ENCODE results near the gene APBB1IP.
"Not testable (repeated sequence)": the region's sequence is repeated elsewhere in the genome, so short reads cannot be mapped to it uniquely, and the experiment has no call there.

Gene APBB1IP

DNA sequence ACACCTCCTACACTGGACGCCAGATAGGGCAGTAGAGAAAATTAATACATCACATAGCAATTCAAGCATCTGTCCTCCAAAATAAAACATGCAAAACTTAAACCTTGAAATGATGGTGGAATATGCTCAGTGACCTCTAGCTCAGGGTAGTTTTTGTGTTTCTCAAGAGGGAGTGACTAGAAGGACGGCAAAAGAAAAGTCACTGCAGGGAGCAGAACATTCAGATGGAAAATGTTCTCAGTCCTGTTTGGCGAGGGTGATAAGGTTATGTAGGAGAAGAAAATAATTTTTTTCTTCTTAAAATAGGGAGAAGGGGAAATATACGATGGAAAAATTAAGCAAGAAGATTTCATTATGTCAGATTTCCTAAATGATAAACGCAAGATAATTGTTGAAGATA, 50.9 kb downstream of the APBB1IP start:
- Histone ChIP-seq H3K9me3 (ENCODE audit: insufficient read depth, low read depth, low read length) (no peaks in the 10 kb centered on the region), H3K4me2 (ENCODE audit: low read length) (no peak overlapping the region), H2BK120ac (ENCODE audit: insufficient read depth, low read length, poor library complexity) (no peak overlapping the region), H3K23ac (ENCODE audit: low read length) (no peak overlapping the region), H4K12ac (ENCODE audit: low read depth, low read length) (no peak overlapping the region), H3K4me1 (ENCODE audit: control insufficient read depth in 1 of 2, insufficient read depth in 2 of 2, low read length in 2 of 2) (peaks cover 7 to 19% of the 10 kb centered on the region in 2 experiments), H3K79me1 (ENCODE audit: low read length) (peaks cover 20% of the 10 kb centered on the region), H3K14ac (ENCODE audit: low read length) (no peak overlapping the region), H3K27ac (ENCODE audit: low read depth, low read length) (no peak overlapping the region), H2AFZ (ENCODE audit: insufficient read depth, low read length, poor library complexity) (no peak overlapping the region), H3K4me3 (ENCODE audit: low read depth, low read length) (no peak overlapping the region), H2BK12ac (ENCODE audit: low read length) (peak overlapping the region; percentile 69), H3K36me3 (ENCODE audit: control insufficient read depth in 1 of 2, insufficient read depth in 2 of 2, low read length in 2 of 2) (no peaks in the 10 kb centered on the region), H3K9ac (ENCODE audit: low read length) (no peak overlapping the region), H3K27me3 (ENCODE audit: insufficient read depth, low read length) (no peaks in the 10 kb centered on the region), H3K4ac (ENCODE audit: low read depth, low read length) (no peak overlapping the region), H3K79me2 (ENCODE audit: control insufficient read depth, insufficient read depth, low read length, poor library complexity) (no peaks in the 10 kb centered on the region), H3K18ac (ENCODE audit: low read length) (no peak overlapping the region), H2BK5ac (ENCODE audit: low read depth, low read length, poor library complexity) (peak overlapping the region; percentile 94), H2AK5ac (ENCODE audit: low read length) (no peak overlapping the region), H4K8ac (ENCODE audit: low read depth, low read length) (peak overlapping the region; percentile 17), H4K91ac (ENCODE audit: low read depth, low read length) (peak overlapping the region; percentile 79)
- peak in 1 of 2 donors; percentile 66 for DNase-seq
- WGBS (ENCODE audit: extremely low coverage, insufficient coverage, insufficient read length): no CpG with 5 or more reads among the region's 5 CpGs

- not testable (repeated sequence) for H3K18ac ChIP-seq (ENCODE audit: low read length); H4K12ac ChIP-seq (ENCODE audit: low read depth, low read length); DNase-seq; H3K4ac ChIP-seq (ENCODE audit: low read depth, low read length); H2BK120ac ChIP-seq (ENCODE audit: insufficient read depth, low read length, poor library complexity); H2BK12ac ChIP-seq (ENCODE audit: low read length); H3K36me3 ChIP-seq (ENCODE audit: control insufficient read depth in 1 of 2, insufficient read depth in 2 of 2, low read length in 2 of 2); H4K91ac ChIP-seq (ENCODE audit: low read depth, low read length); H4K8ac ChIP-seq (ENCODE audit: low read depth, low read length); H3K27me3 ChIP-seq (ENCODE audit: insufficient read depth, low read length); H3K79me2 ChIP-seq (ENCODE audit: control insufficient read depth, insufficient read depth, low read length, poor library complexity); H3K27ac ChIP-seq (ENCODE audit: low read depth, low read length); H2AK5ac ChIP-seq (ENCODE audit: low read length); H3K14ac ChIP-seq (ENCODE audit: low read length); H3K4me2 ChIP-seq (ENCODE audit: low read length); H2BK5ac ChIP-seq (ENCODE audit: low read depth, low read length, poor library complexity); H2AFZ ChIP-seq (ENCODE audit: insufficient read depth, low read length, poor library complexity); H3K9ac ChIP-seq (ENCODE audit: low read length); H3K9me3 ChIP-seq (ENCODE audit: insufficient read depth, low read depth, low read length); H3K4me3 ChIP-seq (ENCODE audit: low read depth, low read length); H3K23ac ChIP-seq (ENCODE audit: low read length)
- no CpG with 5 or more reads among the region's 7 CpGs for WGBS (ENCODE audit: extremely low coverage, insufficient coverage, insufficient read length)
- H3K4me1 ChIP-seq (ENCODE audit: control insufficient read depth in 1 of 2, insufficient read depth in 2 of 2, low read length in 2 of 2): peaks cover 7 to 17% of the 10 kb centered on the region in 2 experiments
- peaks cover 20% of the 10 kb centered on the region for H3K79me1 ChIP-seq (ENCODE audit: low read length)
These were observed 52.2 kb downstream of the APBB1IP start for GRCh38 chr10:26490367-26490766.

DNA sequence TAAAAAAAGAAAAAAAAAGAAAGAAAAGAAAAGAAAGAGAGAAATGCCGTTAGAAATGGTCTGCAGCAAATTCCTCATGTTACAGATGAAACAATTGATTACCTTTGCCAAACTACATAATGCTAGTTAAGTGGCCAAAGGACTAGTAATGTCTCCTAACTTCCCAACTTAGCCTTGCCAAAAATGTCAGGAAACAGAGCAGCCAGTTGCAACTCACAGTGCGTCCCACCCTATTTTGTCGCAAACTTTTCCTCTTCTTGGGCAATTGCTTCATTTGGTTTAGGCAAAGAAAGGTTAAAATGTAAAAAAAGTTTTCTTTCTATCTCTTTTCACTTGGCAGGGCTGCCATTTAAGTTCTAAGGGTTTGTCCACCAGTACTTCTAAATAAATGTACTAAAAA, 53.1 kb downstream of the APBB1IP start:
- no peak overlapping the region for H4K12ac ChIP-seq (ENCODE audit: low read depth, low read length)
- DNase-seq: no peak
- H3K4me2 ChIP-seq (ENCODE audit: low read length): no peak overlapping the region
- H3K4me3 ChIP-seq (ENCODE audit: low read depth, low read length): no peak overlapping the region
- H3K27me3 ChIP-seq (ENCODE audit: insufficient read depth, low read length): no peaks in the 10 kb centered on the region
- no peak overlapping the region for H4K91ac ChIP-seq (ENCODE audit: low read depth, low read length)
- H3K79me2 ChIP-seq (ENCODE audit: control insufficient read depth, insufficient read depth, low read length, poor library complexity): no peaks in the 10 kb centered on the region
- no peak overlapping the region for H3K23ac ChIP-seq (ENCODE audit: low read length)
- H3K79me1 ChIP-seq (ENCODE audit: low read length): peaks cover 14% of the 10 kb centered on the region
- H3K36me3 ChIP-seq (ENCODE audit: control insufficient read depth in 1 of 2, insufficient read depth in 2 of 2, low read length in 2 of 2): no peaks in the 10 kb centered on the region
- H4K8ac ChIP-seq (ENCODE audit: low read depth, low read length): no peak overlapping the region
- peaks cover 4 to 12% of the 10 kb centered on the region in 2 experiments for H3K4me1 ChIP-seq (ENCODE audit: control insufficient read depth in 1 of 2, insufficient read depth in 2 of 2, low read length in 2 of 2)
- no peak overlapping the region for H2AFZ ChIP-seq (ENCODE audit: insufficient read depth, low read length, poor library complexity)
- peak overlapping the region; percentile 81 for H2BK12ac ChIP-seq (ENCODE audit: low read length)
- no peak overlapping the region for H2BK5ac ChIP-seq (ENCODE audit: low read depth, low read length, poor library complexity)
- H2AK5ac ChIP-seq (ENCODE audit: low read length): no peak overlapping the region
- no peak overlapping the region for H3K27ac ChIP-seq (ENCODE audit: low read depth, low read length)
- H3K18ac ChIP-seq (ENCODE audit: low read length): no peak overlapping the region
- no CpG with 5 or more reads among the region's 3 CpGs for WGBS (ENCODE audit: extremely low coverage, insufficient coverage, insufficient read length)
- no peak overlapping the region for H2BK120ac ChIP-seq (ENCODE audit: insufficient read depth, low read length, poor library complexity)
- no peak overlapping the region for H3K9ac ChIP-seq (ENCODE audit: low read length)
- H3K14ac ChIP-seq (ENCODE audit: low read length): no peak overlapping the region
- H3K4ac ChIP-seq (ENCODE audit: low read depth, low read length): no peak overlapping the region
- no peaks in the 10 kb centered on the region for H3K9me3 ChIP-seq (ENCODE audit: insufficient read depth, low read depth, low read length)

- H2AFZ ChIP-seq (ENCODE audit: insufficient read depth, low read length, poor library complexity): no peak overlapping the region
- WGBS (ENCODE audit: extremely low coverage, insufficient coverage, insufficient read length): no CpG with 5 or more reads among the region's 3 CpGs
- no peak overlapping the region for H3K4me2 ChIP-seq (ENCODE audit: low read length)
These were observed 53.8 kb downstream of the APBB1IP start for GRCh38 chr10:26491934-26492333.

More at GRCh38 chr10:26491934-26492333, 53.8 kb downstream of the APBB1IP start:
- Histone ChIP-seq H3K27ac (ENCODE audit: low read depth, low read length) (no peak overlapping the region), H4K12ac (ENCODE audit: low read depth, low read length) (no peak overlapping the region), H2AK5ac (ENCODE audit: low read length) (peak overlapping the region; percentile 4), H3K4me1 (ENCODE audit: control insufficient read depth in 1 of 2, insufficient read depth in 2 of 2, low read length in 2 of 2) (peaks cover 4 to 12% of the 10 kb centered on the region in 2 experiments), H3K9me3 (ENCODE audit: insufficient read depth, low read depth, low read length) (no peaks in the 10 kb centered on the region), H3K27me3 (ENCODE audit: insufficient read depth, low read length) (no peaks in the 10 kb centered on the region), H3K36me3 (ENCODE audit: control insufficient read depth in 1 of 2, insufficient read depth in 2 of 2, low read length in 2 of 2) (no peaks in the 10 kb centered on the region), H2BK5ac (ENCODE audit: low read depth, low read length, poor library complexity) (no peak overlapping the region), H3K79me2 (ENCODE audit: control insufficient read depth, insufficient read depth, low read length, poor library complexity) (no peaks in the 10 kb centered on the region), H3K18ac (ENCODE audit: low read length) (no peak overlapping the region), H4K91ac (ENCODE audit: low read depth, low read length) (peak overlapping the region; percentile 47), H3K9ac (ENCODE audit: low read length) (no peak overlapping the region), H3K14ac (ENCODE audit: low read length) (no peak overlapping the region), H2BK12ac (ENCODE audit: low read length) (peak overlapping the region; percentile 89), H3K4me3 (ENCODE audit: low read depth, low read length) (no peak overlapping the region), H4K8ac (ENCODE audit: low read depth, low read length) (no peak overlapping the region), H3K23ac (ENCODE audit: low read length) (no peak overlapping the region), H3K4ac (ENCODE audit: low read depth, low read length) (no peak overlapping the region), H3K79me1 (ENCODE audit: low read length) (peaks cover 13% of the 10 kb centered on the region), H2BK120ac (ENCODE audit: insufficient read depth, low read length, poor library complexity) (peak overlapping the region; percentile 1)
- no peak for DNase-seq
